ENCODE measurements around the gene BATF. TPM values are rescaled to one million over a fixed set of nuclear protein-coding genes. Genes with fewer than 3 reads are reported as not detected.

Gene BATF
- total RNA-seq, 1 donor from 2014 or later, result 4.9 TPM

DNA sequence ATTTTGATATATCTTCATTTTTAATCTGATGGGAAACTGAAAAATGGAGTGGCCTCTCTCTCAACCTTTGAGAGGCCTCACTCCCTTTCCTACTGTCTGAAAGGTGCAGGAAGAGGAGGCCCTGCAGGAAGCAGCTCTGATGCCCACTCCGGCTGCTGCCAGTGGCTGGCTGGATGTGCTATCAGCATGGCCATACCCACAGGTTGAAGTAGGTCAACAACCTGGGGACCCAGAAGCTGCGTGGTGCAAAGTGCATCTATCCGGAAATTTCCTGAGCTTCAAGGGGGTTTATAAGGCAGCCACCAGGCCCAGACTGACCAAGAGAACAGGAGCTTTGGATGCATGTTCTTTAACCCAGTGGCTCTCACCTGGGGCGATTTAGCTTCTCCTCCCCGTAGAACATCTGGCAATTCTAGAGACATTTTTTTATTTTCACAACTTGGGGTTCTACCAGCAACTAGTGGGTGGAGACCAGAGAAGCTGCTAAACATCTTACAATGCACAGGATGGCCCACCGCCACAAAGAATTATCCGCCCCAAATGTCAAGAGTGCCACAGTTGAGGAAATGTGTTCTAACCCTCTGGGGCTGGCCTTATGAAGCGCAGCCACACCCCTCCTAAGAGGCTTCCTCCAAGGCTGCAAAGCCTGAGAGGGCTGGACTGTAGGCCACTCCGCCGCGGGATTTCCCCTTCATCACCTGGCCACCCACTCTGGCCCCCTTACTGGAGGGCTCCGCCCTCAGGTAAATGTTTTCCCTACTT lies 8.2 kb upstream of the BATF start:
- no peaks in the 10 kb centered on the region for H3K36me3 ChIP-seq
- H3K27me3 ChIP-seq, result no peaks in the 10 kb centered on the region
- no peak for TF ChIP-seq CTCF (IDR thresholded peaks at IDR 0.05)
- DNase-seq (no peak), ATAC-seq (peak; percentile 73)
- intact Hi-C loops (cut with DNase I), result no loop called here
- H3K4me1 ChIP-seq, result peaks cover 12% of the 10 kb centered on the region
- H3K27ac ChIP-seq, result peak overlapping the region; percentile 42
- peak overlapping the region; percentile 40 for H3K4me3 ChIP-seq
- H3K9me3 ChIP-seq, result peaks cover 8% of the 10 kb centered on the region

- peak overlapping the region; percentile 42 for H3K27ac ChIP-seq
- no peak for TF ChIP-seq CTCF (IDR thresholded peaks at IDR 0.05)
Measured at GRCh38 chr14:75514673-75515628, 7.3 kb upstream of the BATF start.

GRCh38 chr14:75515629-75515996 lies 6.7 kb upstream of the BATF start:
- intact Hi-C loops (cut with DNase I), result no loop called here
- ATAC-seq (peak; percentile 58), DNase-seq (no peak)

More at GRCh38 chr14:75514673-75515628, 7.3 kb upstream of the BATF start:
- intact Hi-C loops (cut with DNase I), result no loop called here
- peak overlapping the region; percentile 40 for H3K4me3 ChIP-seq
- H3K9me3 ChIP-seq, result peaks cover 8% of the 10 kb centered on the region
- DNase-seq (no peak), ATAC-seq (peak; percentile 72)
- peaks cover 12% of the 10 kb centered on the region for H3K4me1 ChIP-seq
- no peaks in the 10 kb centered on the region for H3K36me3 ChIP-seq
- H3K27me3 ChIP-seq, result no peaks in the 10 kb centered on the region

GRCh38 chr14:75518625-75519024 lies 3.6 kb upstream of the BATF start:
- intact Hi-C loops (cut with DNase I), result no loop called here
- Histone ChIP-seq H3K4me3 (no peak overlapping the region), H3K27me3 (no peaks in the 10 kb centered on the region), H3K9me3 (no peaks in the 10 kb centered on the region), H3K36me3 (no peaks in the 10 kb centered on the region), H3K4me1 (peaks cover 14% of the 10 kb centered on the region), H3K27ac (no peak overlapping the region)
- DNase-seq, result no peak
- ATAC-seq, result peak; percentile 53
- TF ChIP-seq CTCF (IDR thresholded peaks at IDR 0.05), result peak; percentile 43

More at GRCh38 chr14:75515629-75515996, 6.7 kb upstream of the BATF start:
- no peaks in the 10 kb centered on the region for H3K27me3 ChIP-seq
- H3K36me3 ChIP-seq, result no peaks in the 10 kb centered on the region
- peak overlapping the region; percentile 40 for H3K4me3 ChIP-seq
- peaks cover 12% of the 10 kb centered on the region for H3K4me1 ChIP-seq
- TF ChIP-seq CTCF (IDR thresholded peaks at IDR 0.05), result no peak
- H3K9me3 ChIP-seq, result peaks cover 8% of the 10 kb centered on the region
- peak overlapping the region; percentile 11 for H3K27ac ChIP-seq

- Histone ChIP-seq H3K4me3 (no peak overlapping the region), H3K36me3 (no peaks in the 10 kb centered on the region), H3K9me3 (no peaks in the 10 kb centered on the region), H3K27ac (no peak overlapping the region), H3K4me1 (peaks cover 20% of the 10 kb centered on the region), H3K27me3 (no peaks in the 10 kb centered on the region)
- DNase-seq, result no peak
- no peak for ATAC-seq
- intact Hi-C loops (cut with DNase I), result no loop called here
- no peak for TF ChIP-seq CTCF (IDR thresholded peaks at IDR 0.05)
Measured at GRCh38 chr14:75519394-75519793, 2.9 kb upstream of the BATF start.

Data from upper lobe of right lung (tissue), 1 donor.